PC-3 (cell line): ENCODE results near the gene FMNL2. TPM values are rescaled to one million over a fixed set of nuclear protein-coding genes. Genes with fewer than 3 reads are reported as not detected.

ENCODE experiments used
- ATAC-seq: fragments of 200-7000 bp; cut with Tn5 transposase; 2 replicates; pipeline ENCODE4 v1.9.1; 2020; ENCODE audit warnings: mild to moderate bottlenecking, moderate library complexity
- BruUV-seq: library from RNA; stranded (reverse); fragments of 400-500 nt; replicated peaks from 2 replicates; lab custom pipeline; 2021; lab: Mats Ljungman, UMichigan
- CTCF ChIA-PET: fragments of 300-600 bp; sonication (Branson Sonifier 250); formaldehyde crosslinking; loops from one replicate; lab custom pipeline; 2022; ENCODE audit warnings: antibody characterized with exemption; lab: Charles Lee
- POLR2A ChIA-PET: fragments of 300-600 bp; sonication (Branson Sonifier 250); formaldehyde crosslinking; loops from one replicate; lab custom pipeline; 2022; ENCODE audit warnings: antibody characterized with exemption; ENCODE audit not compliant: unreplicated experiment; lab: Charles Lee
- DNase-seq: peaks from one replicate; pipeline ENCODE4 v3.0.0-alpha.2; 2015
- H2AFZ ChIP-seq: fragments of 300-600 bp; sonication (generic); 2 replicates; pipeline ENCODE4 v1.6.0; 2016; ENCODE audit warnings: antibody characterized with exemption, low read length
- H3F3A ChIP-seq: fragments of 300-600 bp; sonication (generic); one replicate; pipeline ENCODE4 v1.6.0; 2017; ENCODE audit warnings: antibody characterized with exemption, low read length, control low read depth, mild to moderate bottlenecking; ENCODE audit not compliant: unreplicated experiment
- H3K27ac ChIP-seq: fragments of 300-600 bp; sonication (generic); 2 replicates; pipeline ENCODE4 v1.5.1; 2016; ENCODE audit warnings: mild to moderate bottlenecking, low read length
- H3K27me3 ChIP-seq: fragments of 300-600 bp; sonication (generic); 2 replicates; pipeline ENCODE4 v1.6.1; 2016; ENCODE audit warnings: low read length, mixed read lengths
- H3K36me3 ChIP-seq: fragments of 300-600 bp; sonication (generic); 2 replicates; pipeline ENCODE4 v1.6.1; 2016; ENCODE audit warnings: low read depth, mixed run types, low read length, mixed read lengths
- H3K4me1 ChIP-seq: fragments of 300-600 bp; sonication (generic); 2 replicates; pipeline ENCODE4 v1.5.1; 2016; ENCODE audit warnings: low read length; ENCODE audit not compliant: insufficient read depth
- H3K4me2 ChIP-seq: fragments of 300-600 bp; sonication (generic); 2 replicates; pipeline ENCODE4 v1.6.0; 2016; ENCODE audit warnings: low read length
- H3K4me3 ChIP-seq: fragments of 300-600 bp; sonication (generic); 2 replicates; pipeline ENCODE4 v1.5.1; 2016; ENCODE audit warnings: mild to moderate bottlenecking, low read length, mixed read lengths
- H3K79me2 ChIP-seq: fragments of 300-600 bp; sonication (generic); 2 replicates; pipeline ENCODE4 v1.6.1; 2017; ENCODE audit warnings: low read length, mixed read lengths
- H3K9ac ChIP-seq: fragments of 300-600 bp; sonication (generic); 2 replicates; pipeline ENCODE4 v1.6.0; 2016; ENCODE audit warnings: mild to moderate bottlenecking, low read length
- H3K9me2 ChIP-seq: fragments of 300-600 bp; sonication (generic); replicated peaks from 2 replicates; pipeline ENCODE4 v1.6.1; 2016; ENCODE audit warnings: mixed run types, low read length, mixed read lengths
- H3K9me3 ChIP-seq: fragments of 300-600 bp; sonication (generic); 2 replicates; pipeline ENCODE4 v1.6.1; 2016; ENCODE audit warnings: low read length, mixed read lengths
- H4K20me1 ChIP-seq: fragments of 300-600 bp; sonication (generic); 2 replicates; pipeline ENCODE4 v1.6.1; 2016; ENCODE audit warnings: low read length, mixed read lengths
- CTCF ChIP-seq: fragments of 300-600 bp; sonication (generic); conservative IDR thresholded peaks from 2 replicates; pipeline ENCODE4 v1.5.1; 2017; ENCODE audit warnings: antibody characterized with exemption, low read depth, mild to moderate bottlenecking, low read length
- EZH2 ChIP-seq: fragments of 300-600 bp; sonication (generic); IDR thresholded peaks from one replicate; pipeline ENCODE4 v1.6.1; 2017; ENCODE audit warnings: antibody characterized with exemption, mild to moderate bottlenecking, low read length; ENCODE audit not compliant: unreplicated experiment
- EZH2phosphoT487 ChIP-seq: fragments of 300-600 bp; sonication (generic); IDR thresholded peaks from 2 replicates; pipeline ENCODE4 v1.6.1; 2018; ENCODE audit warnings: mild to moderate bottlenecking, antibody characterized with exemption, low read length, borderline replicate concordance
- intact Hi-C: fragments of 100-400 bp; cut with micrococcal nuclease; formaldehyde crosslinking; loops from 2 replicates; pipeline ENCODE4 v1.9.0; 2023
- total RNA-seq: library from RNA; depleted of rRNA; stranded (reverse); fragments of >200 nt; gene quantifications from 2 replicates; pipeline ENCODE4 v1.2.3, GENCODE V29; 2014

The FMNL2 gene
- total RNA-seq, 1 experiment from 2014 or later = 15.8 TPM

GRCh38 chr2:152423684-152424083 lies 88.7 kb downstream of the FMNL2 start:
- Histone ChIP-seq H4K20me1 (no peaks in the 10 kb centered on the region), H3K27ac (no peak overlapping the region), H3K9me2 (no peaks in the 10 kb centered on the region), H3K9me3 (no peaks in the 10 kb centered on the region), H3K4me2 (no peak overlapping the region), H3K4me1 (peaks cover 29% of the 10 kb centered on the region), H3F3A (peaks cover 5% of the 10 kb centered on the region), H2AFZ (no peak overlapping the region), H3K9ac (no peak overlapping the region), H3K27me3 (no peaks in the 10 kb centered on the region), H3K79me2 (peaks cover 46% of the 10 kb centered on the region), H3K36me3 (no peaks in the 10 kb centered on the region), H3K4me3 (no peak overlapping the region)
- BruUV-seq = no TSS peak
- intact Hi-C loops = loop anchor here (5.0 kb wide), 1 partner anchor 86 kb away; the partner anchor contains the start of gene FMNL2
- ATAC-seq (no peak), DNase-seq (no peak)
- ChIA-PET POLR2A (no interaction called here), CTCF (no interaction called here)
- TF ChIP-seq EZH2 = no peak
- no peak for TF ChIP-seq CTCF
- no peak for TF ChIP-seq EZH2phosphoT487

- H3K9ac ChIP-seq = no peak overlapping the region
- ATAC-seq (no peak), DNase-seq (no peak)
- intact Hi-C loops = no loop called here
- H3K4me1 ChIP-seq = peaks cover 19% of the 10 kb centered on the region
- peaks cover 2% of the 10 kb centered on the region for H3F3A ChIP-seq
- no peak overlapping the region for H3K27ac ChIP-seq
- peaks cover 46% of the 10 kb centered on the region for H3K79me2 ChIP-seq
- no peak overlapping the region for H2AFZ ChIP-seq
- POLR2A ChIA-PET = interaction anchor here (0.6 kb wide), 1 partner anchor 282 kb away, joined by 4 read pairs; no protein-coding TSS in a partner anchor
- no TSS peak for BruUV-seq
- no peaks in the 10 kb centered on the region for H3K27me3 ChIP-seq
- no peaks in the 10 kb centered on the region for H3K9me2 ChIP-seq
- H3K4me3 ChIP-seq = no peak overlapping the region
- no peaks in the 10 kb centered on the region for H3K9me3 ChIP-seq
- H4K20me1 ChIP-seq = no peaks in the 10 kb centered on the region
- CTCF ChIA-PET = interaction anchor here (0.7 kb wide), 1 partner anchor 56 kb away, joined by 6 read pairs; no protein-coding TSS in a partner anchor
- TF ChIP-seq CTCF (no peak), EZH2phosphoT487 (no peak), EZH2 (no peak)
- H3K36me3 ChIP-seq = no peaks in the 10 kb centered on the region
- no peak overlapping the region for H3K4me2 ChIP-seq
Measured at GRCh38 chr2:152425765-152426727, 91.1 kb downstream of the FMNL2 start.

- H2AFZ ChIP-seq = no peak overlapping the region; the same call in 1 of the 2 replicates
- no TSS peak for BruUV-seq
- H4K20me1 ChIP-seq = no peaks in the 10 kb centered on the region
- ATAC-seq = no peak
- intact Hi-C loops = no loop called here
- no peak overlapping the region for H3K4me2 ChIP-seq
- ChIA-PET CTCF (interaction anchor here (0.7 kb wide), 1 partner anchor 55 kb away, joined by 6 read pairs; no protein-coding TSS in a partner anchor), POLR2A (no interaction called here)
- H3K36me3 ChIP-seq = no peaks in the 10 kb centered on the region
- peaks cover 14% of the 10 kb centered on the region for H3K4me1 ChIP-seq
- H3K9me2 ChIP-seq = no peaks in the 10 kb centered on the region
- no peak overlapping the region for H3K9ac ChIP-seq
- peaks cover 48% of the 10 kb centered on the region for H3K79me2 ChIP-seq
- no peak overlapping the region for H3K27ac ChIP-seq
- no peaks in the 10 kb centered on the region for H3F3A ChIP-seq
- TF ChIP-seq CTCF (no peak), EZH2phosphoT487 (no peak), EZH2 (no peak)
- H3K27me3 ChIP-seq = no peaks in the 10 kb centered on the region
- peak; percentile 30 for DNase-seq
- H3K9me3 ChIP-seq = no peaks in the 10 kb centered on the region
- H3K4me3 ChIP-seq = no peak overlapping the region
Measured at GRCh38 chr2:152426801-152427200, 91.8 kb downstream of the FMNL2 start.
